Testis (tissue), 3 donors: ENCODE data around the gene WDR86. TPM values are rescaled to one million over a fixed set of nuclear protein-coding genes. Genes with fewer than 3 reads are reported as not detected.

Experiments
- DNase-seq: peaks from one replicate; pipeline ENCODE4 v3.0.0-alpha.2; 2019
- H3K27ac ChIP-seq, 2 donors: fragments of 200-600 bp; sonication (generic); one replicate each; pipeline ENCODE4 v1.5.1; 2019
- H3K27me3 ChIP-seq: fragments of 200-600 bp; sonication (generic); one replicate; pipeline ENCODE4 v1.5.1; 2019
- H3K36me3 ChIP-seq: fragments of 200-600 bp; sonication (generic); one replicate; pipeline ENCODE4 v1.5.1; 2017; ENCODE audit warnings: low read depth; ENCODE audit errors: missing control alignments
- H3K4me1 ChIP-seq: fragments of 200-600 bp; sonication (generic); one replicate; pipeline ENCODE4 v1.5.1; 2019
- H3K4me3 ChIP-seq, 2 donors: fragments of 200-600 bp; sonication (generic); one replicate each; pipeline ENCODE4 v1.5.1; 2017 to 2019
- H3K9me3 ChIP-seq: fragments of 200-600 bp; sonication (generic); one replicate; pipeline ENCODE4 v1.5.1; 2017
- CTCF ChIP-seq, 3 experiments: fragments of 450-650 bp in 2 of 3; fragments of 200-600 bp in 1 of 3; sonication (generic) in 1 of 3; IDR thresholded peaks; one replicate each; pipeline ENCODE4 v1.5.1; 2016 to 2019; ENCODE audit warnings: antibody characterized with exemption in 3 of 3, mild to moderate bottlenecking in 2 of 3, moderate library complexity in 1 of 3
- POLR2A ChIP-seq: fragments of 450-650 bp; IDR thresholded peaks from one replicate; pipeline ENCODE4 v1.6.1; 2017; ENCODE audit warnings: antibody characterized with exemption, mild to moderate bottlenecking, moderate library complexity
- WGBS, 2 donors: methylation state at CpG; one replicate each; pipeline ENCODE4 v1.1.5; 2018; 5-methylcytosine and 5-hydroxymethylcytosine counted together
- intact Hi-C: fragments of 100-400 bp; cut with DNase I; formaldehyde crosslinking; loops from one replicate; pipeline ENCODE4 v1.15.1; 2023; ENCODE audit warnings: low total_unique reads
- polyA plus RNA-seq: library from polyadenylated mRNA; stranded (reverse); fragments of 350-450 nt; fragmentation: Illumina TruSeq; extraction: RNeasy Lipid Tissue Mini Kit (QIAGEN cat#74804); gene quantifications from one replicate; pipeline ENCODE4 v1.2.3, GENCODE V29; 2014; ENCODE audit warnings: low read depth, low replicate concordance; ENCODE audit not compliant: insufficient read depth
- total RNA-seq, 2 donors: library from RNA; depleted of rRNA; stranded (reverse); fragments of >200 nt; gene quantifications; one replicate each; pipeline ENCODE4 v1.2.3, GENCODE V29; 2016

WDR86 gene
- total and polyA plus RNA-seq, 3 donors from 2014 or later, result 2.8 to 20.3 (median 9.6) TPM

- Histone ChIP-seq H3K27ac (no peak overlapping the region), H3K4me1 (peaks cover 3% of the 10 kb centered on the region), H3K9me3 (no peaks in the 10 kb centered on the region), H3K36me3 (no peaks in the 10 kb centered on the region), H3K27me3 (no peaks in the 10 kb centered on the region), H3K4me3 (no peak overlapping the region)
- intact Hi-C loops, result no loop called here
- WGBS, 2 donors, result 85 to 92% methylated on average over 4 of the region's 4 CpGs
- DNase-seq, result no peak
- TF ChIP-seq CTCF (IDR thresholded peaks at IDR 0.05) (no peak), POLR2A (no peak)
Measured at GRCh38 chr7:151413241-151413640, 3.4 kb upstream of the WDR86 start.

GRCh38 chr7:151412318-151412717 lies 2.5 kb upstream of the WDR86 start:
- Histone ChIP-seq H3K9me3 (no peaks in the 10 kb centered on the region), H3K4me3 (no peak overlapping the region), H3K36me3 (no peaks in the 10 kb centered on the region), H3K4me1 (peaks cover 3% of the 10 kb centered on the region), H3K27ac (no peak overlapping the region), H3K27me3 (no peaks in the 10 kb centered on the region)
- intact Hi-C loops, result no loop called here
- WGBS, 2 donors, result 84 to 87% methylated on average over 4 of the region's 4 CpGs
- DNase-seq, result no peak
- no peak for TF ChIP-seq CTCF (IDR thresholded peaks at IDR 0.05)
- TF ChIP-seq POLR2A, result no peak

GRCh38 chr7:151411551-151411950 lies 1.7 kb upstream of the WDR86 start:
- Histone ChIP-seq H3K9me3 (no peaks in the 10 kb centered on the region), H3K4me1 (no peaks in the 10 kb centered on the region), H3K4me3 (no peak overlapping the region), H3K27ac (no peak overlapping the region), H3K27me3 (no peaks in the 10 kb centered on the region), H3K36me3 (no peaks in the 10 kb centered on the region)
- intact Hi-C loops, result no loop called here
- no peak for DNase-seq
- no peak for TF ChIP-seq CTCF (IDR thresholded peaks at IDR 0.05)
- no peak for TF ChIP-seq POLR2A
- WGBS, 2 donors, result 63 to 77% methylated on average over 6 of the region's 6 CpGs

GRCh38 chr7:151410405-151411390 lies 860 bp upstream of the WDR86 start:
- WGBS, 2 donors, result 21 to 39% methylated on average over 23 to 55 of the region's 55 CpGs
- H3K4me3 ChIP-seq, result peak overlapping the region; percentile 65 to 66
- H3K27ac ChIP-seq, result peak overlapping the region in 1 of 2 donors; percentile 26
- no peaks in the 10 kb centered on the region for H3K9me3 ChIP-seq
- TF ChIP-seq CTCF (IDR thresholded peaks at IDR 0.05) (no peak), POLR2A (no peak)
- no peaks in the 10 kb centered on the region for H3K4me1 ChIP-seq
- H3K36me3 ChIP-seq, result no peaks in the 10 kb centered on the region
- intact Hi-C loops, result no loop called here
- peak; percentile 58 for DNase-seq
- no peaks in the 10 kb centered on the region for H3K27me3 ChIP-seq
